Measurements from ENCODE around the gene RGSL1.

GRCh38 chr1:182495002-182495401 is 45.1 kb downstream of the RGSL1 start:
- TF ChIP-seq CTCF (conservative IDR thresholded peaks at IDR 0.05 in 1 of 2, IDR thresholded peaks at IDR 0.05 in 1 of 2; ENCODE audit: low read depth in 1 of 2, low read length in 2 of 2) = no peak
- no peak for TF ChIP-seq EZH2 (IDR thresholded peaks at IDR 0.05; ENCODE audit: low read length, missing control alignments)

Measured in fibroblast of lung (primary cell).